H1 (cell line): Measurements from ENCODE around the gene LHFPL3. TPM values are rescaled to one million over a fixed set of nuclear protein-coding genes. Genes with fewer than 3 reads are reported as not detected.

Experiments used
- ATF2 ChIP-seq: IDR thresholded peaks from 2 replicates; pipeline ENCODE4 v1.6.1; 2012; ENCODE audit warnings: low read length, inconsistent platforms
- CBX8 ChIP-seq: fragments of 300-800, 300-1000 bp; sonication (generic); IDR thresholded peaks from 2 replicates; pipeline ENCODE4 v1.7.1; 2016; ENCODE audit warnings: low read depth, low read length, borderline replicate concordance
- RFX5 ChIP-seq: IDR thresholded peaks from 2 replicates; pipeline ENCODE4 v1.6.1; 2011; ENCODE audit warnings: low read depth, low read length, improper control_type of control experiment, borderline replicate concordance
- SIRT6 ChIP-seq: IDR thresholded peaks from one replicate; pipeline ENCODE4 v1.7.1; 2012; ENCODE audit warnings: low read length, inconsistent platforms
- TAF7 ChIP-seq: optimal IDR thresholded peaks from 2 replicates; pipeline ENCODE3; 2011; ENCODE audit warnings: low read depth, mild to moderate bottlenecking, inconsistent platforms, low read length, moderate library complexity, borderline replicate concordance
- polyA plus RNA-seq, 7 experiments: library from polyadenylated mRNA; depleted of rRNA in 3 of 7; stranded (reverse) in 5 of 7; unstranded in 2 of 7; fragments of >200 nt in 5 of 7; fragments of 200-250 nt in 2 of 7; gene quantifications; 1 replicate in 5 of 7; 2 replicates in 1 of 7; 4 replicates in 1 of 7; pipeline versions ENCODE4 v1.2.1 to v1.2.3, GENCODE V29; 2011 to 2013; ENCODE audit warnings: missing spikeins in 2 of 7, mixed read lengths in 2 of 7
- total RNA-seq: library from RNA; stranded (reverse); fragmentation: NEBNext Ultra II Directional; extraction: Animal tissue kit (Norgen Biotek cat#: 25700); gene quantifications from 2 replicates; pipeline ENCODE4 v1.2.1, GENCODE V29; 2021

LHFPL3 gene
- total and polyA plus RNA-seq, 2 of the 8 experiments (the other 6 are each of a cell fraction or from before 2014, with no cell fraction given): 0.24 to 0.50 TPM

GRCh38 chr7:104816537-104816936 lies 488.1 kb downstream of the LHFPL3 start (continued):
- TF ChIP-seq SIRT6 (no peak), RFX5 (no peak), CBX8 (no peak), TAF7 (no peak), ATF2 (no peak)
